HG02885 (cell line): ENCODE measurements around the gene OTOG.

ENCODE experiments used
- ATAC-seq: cut with Tn5 transposase; IDR thresholded peaks from one replicate; pipeline ENCODE4 v1.9.1; 2021; ENCODE audit warnings: mild to moderate bottlenecking; ENCODE audit not compliant: unreplicated experiment, poor library complexity

The OTOG gene

DNA sequence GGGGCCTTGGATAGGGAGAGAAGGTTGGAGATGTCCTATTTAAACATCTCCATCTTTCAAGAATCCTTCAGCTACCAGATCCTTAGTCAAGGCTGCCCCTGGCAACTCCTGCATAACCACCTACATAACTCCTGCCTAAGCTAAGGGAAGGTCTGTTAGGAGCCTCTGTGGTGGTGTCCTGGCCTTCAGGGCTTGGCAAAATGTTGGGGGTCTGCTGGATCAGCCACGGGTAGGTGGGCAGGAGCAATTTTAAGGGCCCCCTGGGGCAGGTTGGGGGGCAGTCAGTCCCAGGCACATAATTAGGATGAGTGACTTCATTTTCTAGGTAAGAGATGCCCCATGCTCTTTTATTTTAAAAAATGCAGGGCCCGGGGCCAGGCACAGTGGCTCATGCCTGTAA lies 28.7 kb upstream of the OTOG start:
- no peak for ATAC-seq

DNA sequence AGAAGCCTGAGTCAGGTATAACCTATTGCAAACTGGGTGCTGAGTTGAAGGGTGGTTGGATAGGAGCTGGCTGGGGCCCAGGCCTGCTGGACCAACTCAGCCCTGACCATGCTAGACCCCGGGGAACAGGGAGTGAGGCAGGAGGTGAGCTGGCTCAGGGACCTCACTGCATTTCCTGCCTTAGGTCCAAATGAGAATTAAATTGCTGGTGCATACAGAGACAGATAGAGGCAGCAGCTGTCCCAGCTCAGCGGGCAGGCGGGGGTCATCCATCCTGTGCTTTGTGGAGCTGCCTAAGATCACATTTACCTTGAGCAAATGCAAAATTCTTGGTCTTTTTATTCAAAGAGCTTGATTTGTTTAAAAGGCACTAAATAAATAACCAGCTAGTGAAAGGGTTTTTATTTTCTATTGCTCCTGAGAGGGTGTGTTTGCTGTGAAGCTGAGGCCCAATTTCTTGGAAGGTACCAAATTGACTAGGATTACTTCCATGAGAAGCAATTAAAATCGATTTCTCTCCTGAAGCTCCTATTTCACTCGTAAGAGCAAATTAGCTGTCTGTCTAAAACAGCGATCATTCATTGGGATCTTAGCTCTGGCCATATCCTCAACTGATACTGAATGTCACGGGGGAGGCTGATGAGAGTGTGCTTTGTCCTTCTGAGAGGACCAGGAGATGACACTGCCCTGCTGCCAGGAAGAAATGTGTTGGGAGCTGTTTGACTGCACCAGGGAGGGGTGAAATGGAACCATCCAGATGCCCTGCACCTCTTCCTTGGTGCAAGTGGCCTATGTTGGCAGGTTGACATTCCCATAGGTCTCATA lies 27.8 kb upstream of the OTOG start:
- no peak for ATAC-seq

DNA sequence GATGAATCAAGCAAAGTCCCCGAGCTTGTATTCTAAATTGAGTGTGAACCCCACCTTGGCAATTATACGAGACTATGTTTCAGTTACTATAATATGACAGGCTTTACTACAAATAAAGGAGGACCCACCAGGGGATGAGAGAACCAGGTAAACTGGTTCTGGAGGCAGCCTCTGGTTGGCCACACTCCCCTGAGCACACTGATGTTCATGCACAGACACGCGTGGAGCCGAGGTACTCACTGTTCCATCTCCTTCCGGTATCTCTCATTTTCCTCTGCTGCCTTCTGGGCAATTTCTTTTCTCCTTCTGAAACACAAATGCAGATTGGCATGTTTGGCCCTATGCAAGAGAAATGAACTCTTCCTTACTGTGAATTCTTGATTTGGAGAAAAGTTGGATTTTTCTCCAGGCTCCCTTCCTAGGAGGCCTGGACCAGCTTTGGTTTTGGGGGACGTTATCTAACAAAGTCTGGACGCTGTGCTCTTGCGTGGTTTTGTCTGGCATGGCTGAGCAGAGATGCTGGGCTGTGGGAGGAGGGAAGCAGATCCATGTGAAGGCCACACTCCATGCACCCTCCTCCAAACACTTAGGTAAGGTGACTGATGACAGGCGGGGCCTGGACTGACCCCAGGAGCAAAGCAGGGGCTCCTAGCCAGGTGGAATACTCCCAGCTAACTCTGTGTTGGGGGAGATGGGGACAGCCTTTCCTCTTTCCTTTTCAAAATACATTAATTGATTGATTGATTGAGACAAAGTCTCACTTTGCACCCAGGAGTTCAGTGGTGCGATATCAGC lies 25.8 kb upstream of the OTOG start:
- no peak for ATAC-seq

DNA sequence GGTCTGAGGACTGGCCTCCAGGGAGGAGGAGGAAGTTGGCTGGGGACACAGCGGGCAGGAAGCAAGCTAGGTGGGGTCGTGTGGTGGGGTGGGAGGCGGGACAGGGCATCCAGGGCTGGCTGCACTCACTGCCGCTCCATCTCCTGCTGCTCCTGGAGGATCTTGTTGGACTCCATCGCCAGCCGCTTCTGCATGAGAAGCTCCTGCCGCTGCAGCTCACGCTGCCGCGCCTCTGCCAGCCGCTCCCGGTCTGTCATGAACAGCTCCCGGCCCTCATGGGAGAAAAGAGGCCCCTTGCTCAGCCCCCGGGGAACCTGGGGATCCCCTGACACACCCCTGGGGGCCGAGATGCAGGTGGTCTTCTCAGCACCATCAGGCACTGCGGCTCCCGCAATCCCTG lies 24.4 kb upstream of the OTOG start:
- ATAC-seq, result no peak

DNA sequence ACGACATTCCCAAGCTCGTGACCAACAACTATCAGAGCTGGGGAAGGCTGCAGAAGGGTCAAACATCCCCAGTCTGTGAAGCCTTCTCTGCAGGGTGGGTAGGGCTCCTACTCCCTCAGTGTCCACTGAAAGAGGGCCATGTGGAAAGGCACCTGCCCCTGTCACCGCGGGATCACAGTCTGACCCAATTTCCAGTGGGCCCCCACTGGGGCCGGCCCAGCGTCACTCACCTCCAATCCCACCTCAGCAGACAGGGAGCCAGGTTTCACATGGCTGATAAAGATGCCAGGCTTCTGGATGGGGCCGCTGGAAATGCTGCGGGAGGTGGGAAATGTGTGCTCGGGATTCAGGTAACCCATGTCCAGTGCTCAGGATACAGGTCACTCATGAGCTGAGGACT lies 22.8 kb upstream of the OTOG start:
- ATAC-seq, result no peak

DNA sequence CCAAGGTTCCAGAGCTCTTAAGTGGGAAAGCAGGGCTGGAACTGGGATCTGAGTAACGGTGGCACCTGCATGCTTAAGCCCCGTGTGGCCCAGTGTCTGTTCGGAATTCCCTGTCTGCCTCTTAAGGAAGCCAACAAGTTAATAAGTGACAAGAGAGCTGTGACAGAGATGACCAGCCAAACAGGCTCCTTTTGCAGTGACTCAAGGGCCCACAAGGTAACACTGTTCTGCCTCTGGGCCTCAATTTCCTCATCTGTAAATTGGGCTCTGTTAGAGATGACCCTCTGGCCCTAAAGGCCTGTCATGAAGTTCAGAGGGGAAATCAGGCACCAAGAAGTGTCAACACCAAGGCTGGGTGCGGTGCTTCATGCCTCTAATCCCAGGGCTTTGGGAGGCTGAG lies 21.5 kb upstream of the OTOG start:
- no peak for ATAC-seq

DNA sequence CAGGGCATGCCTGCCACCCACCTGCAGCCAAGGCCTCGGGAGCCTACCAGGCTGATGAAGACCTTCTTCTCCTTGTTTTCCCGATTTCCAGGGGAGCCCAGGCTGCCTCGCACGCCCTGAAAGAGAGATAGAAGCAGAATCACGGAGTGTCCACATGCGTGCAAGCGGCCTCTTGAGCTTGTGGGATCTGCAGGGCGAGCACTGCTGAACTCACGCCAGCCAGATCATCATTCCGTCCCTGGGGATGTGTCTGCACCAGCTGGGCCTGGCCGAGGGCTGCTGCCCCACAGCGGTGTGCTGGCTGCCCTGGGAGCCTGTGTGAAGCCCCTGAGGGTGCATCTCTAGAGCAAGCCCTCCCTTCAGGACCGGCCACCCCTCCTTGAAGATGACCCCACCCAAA lies 20.7 kb upstream of the OTOG start:
- no peak for ATAC-seq

DNA sequence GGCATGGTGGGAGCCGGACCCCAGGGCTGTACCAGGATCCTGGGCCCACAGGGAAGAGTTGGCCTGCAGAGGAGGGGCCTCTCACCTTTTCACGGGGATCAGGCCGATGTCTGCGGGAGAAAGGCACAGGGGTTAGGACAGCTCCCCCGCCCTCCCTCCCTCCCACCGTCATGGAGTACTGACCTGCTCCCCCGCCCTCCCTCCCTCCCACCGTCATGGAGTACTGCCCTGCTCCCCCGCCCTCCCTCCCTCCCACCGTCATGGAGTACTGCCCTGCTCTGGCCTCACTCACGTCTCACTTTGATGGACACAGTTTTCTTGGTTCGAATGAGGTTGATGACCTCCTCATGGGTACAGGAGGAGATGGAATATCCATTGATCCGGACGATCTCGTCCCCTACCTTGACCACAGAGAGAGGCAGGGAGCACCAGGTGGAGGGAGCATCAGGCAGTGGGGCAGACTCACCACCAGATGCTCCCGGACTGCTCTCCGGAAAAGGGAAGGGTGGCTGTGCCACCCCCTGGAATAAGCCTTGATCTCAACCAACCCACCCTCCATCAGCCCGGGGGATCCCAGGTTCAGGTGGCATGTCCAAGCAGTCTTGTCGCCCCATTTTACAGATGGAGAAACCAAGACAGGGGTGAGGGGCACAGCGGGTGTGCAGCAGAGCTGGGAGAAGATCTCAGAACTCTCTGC lies 20.0 kb upstream of the OTOG start:
- no peak for ATAC-seq

DNA sequence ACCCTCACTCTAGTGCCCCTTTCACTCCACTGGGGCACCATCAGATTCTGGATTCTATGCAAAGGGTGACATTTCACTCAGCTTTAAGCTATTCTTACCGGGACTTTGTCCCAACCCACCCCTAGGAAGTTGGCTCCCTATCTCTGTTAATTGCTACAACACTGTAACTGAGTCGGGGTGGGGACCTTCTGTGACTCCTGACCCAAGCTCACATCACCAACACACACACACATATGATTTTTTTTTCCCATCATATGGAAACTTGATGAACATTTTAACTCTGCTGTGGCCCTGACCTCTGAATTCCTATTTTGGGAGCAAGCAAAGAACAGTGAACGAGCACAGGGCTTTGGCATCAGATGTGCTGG lies 19.4 kb upstream of the OTOG start:
- no peak for ATAC-seq

DNA sequence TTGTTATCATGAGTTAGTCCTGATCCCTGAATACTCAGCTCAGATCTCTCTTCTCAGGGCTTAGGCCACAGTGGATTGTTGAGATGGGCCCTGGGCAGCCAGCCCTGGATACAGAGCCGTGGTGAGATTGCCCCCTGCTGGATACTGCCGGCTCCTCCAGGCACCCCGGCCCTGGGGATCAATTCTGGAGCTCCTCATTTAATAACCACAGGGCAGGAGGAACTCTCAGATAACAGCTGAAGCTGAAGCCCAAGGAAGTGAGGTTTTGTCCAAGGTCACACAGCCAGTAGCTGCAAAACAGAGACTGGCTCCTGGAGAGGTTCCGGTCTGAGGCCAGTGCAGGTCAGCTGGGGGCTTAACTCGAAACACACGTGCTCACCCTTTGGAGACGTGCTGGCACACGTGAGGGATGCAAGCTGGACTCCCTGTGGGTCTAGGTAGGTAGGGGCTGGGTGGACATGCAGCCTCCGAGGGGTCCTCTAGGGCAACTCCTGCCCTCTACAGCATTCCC lies 18.8 kb upstream of the OTOG start:
- ATAC-seq, result peak; percentile 89

DNA sequence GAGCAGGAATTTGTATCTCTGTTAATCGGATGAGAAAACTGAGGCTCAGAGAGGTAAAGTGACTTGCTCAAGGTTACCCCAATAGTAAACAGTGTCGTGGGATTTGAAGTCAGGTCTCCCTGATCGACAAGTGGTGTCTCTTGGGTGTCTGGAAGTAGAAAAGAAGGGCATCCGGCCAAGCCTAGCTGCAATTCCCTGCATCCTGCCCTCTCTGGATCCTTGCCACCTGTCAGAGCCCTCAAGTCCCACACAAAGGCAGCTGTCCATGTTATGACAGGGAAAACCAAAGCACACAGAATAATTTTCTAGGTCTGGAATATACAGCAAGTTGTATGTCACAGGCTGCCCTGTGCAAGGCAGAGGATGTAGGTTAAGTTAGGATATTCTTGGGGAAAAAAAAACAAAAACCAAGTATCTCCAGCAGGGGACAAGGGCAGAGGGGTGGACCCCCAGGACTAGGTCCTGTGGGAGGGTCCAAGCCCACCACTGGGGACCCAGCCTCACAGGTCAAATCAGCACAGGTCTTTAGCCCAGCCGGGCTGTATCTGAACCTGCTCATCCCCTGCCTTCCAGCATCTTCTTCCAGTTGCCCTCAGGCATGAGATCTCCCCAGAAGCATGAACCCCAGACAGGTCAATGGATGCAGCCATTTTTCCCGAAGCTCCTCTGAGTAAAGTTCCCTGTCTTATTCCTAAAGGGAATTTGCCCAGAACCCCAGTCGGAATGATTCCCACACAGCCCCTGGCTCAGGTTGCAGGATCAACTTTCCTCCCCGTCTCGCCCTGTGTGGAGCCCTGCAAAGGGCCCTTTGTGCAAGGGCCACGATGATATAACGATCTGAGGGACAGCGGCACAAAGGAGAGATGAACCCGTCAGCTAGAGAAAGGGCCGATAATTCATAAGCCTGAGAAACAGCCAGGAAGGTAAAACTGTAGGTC lies 17.9 kb upstream of the OTOG start:
- ATAC-seq, result no peak

DNA sequence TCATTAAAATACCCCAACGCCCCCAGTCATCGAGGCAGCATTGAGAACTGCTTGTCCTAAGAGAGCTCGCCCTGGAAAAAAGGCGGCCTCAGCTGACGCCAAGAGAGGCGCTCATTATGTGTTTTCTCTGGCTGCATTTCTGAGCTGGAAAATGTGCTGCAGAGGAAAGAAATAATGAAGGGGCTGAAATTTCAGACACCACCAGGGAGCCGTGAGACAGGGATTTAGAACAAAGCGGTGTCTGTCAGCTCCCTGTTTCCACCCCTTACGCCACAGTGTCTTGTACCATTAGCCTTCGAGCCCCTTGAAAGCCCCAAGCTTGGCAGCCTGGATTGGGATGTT lies 17.2 kb upstream of the OTOG start:
- no peak for ATAC-seq

DNA sequence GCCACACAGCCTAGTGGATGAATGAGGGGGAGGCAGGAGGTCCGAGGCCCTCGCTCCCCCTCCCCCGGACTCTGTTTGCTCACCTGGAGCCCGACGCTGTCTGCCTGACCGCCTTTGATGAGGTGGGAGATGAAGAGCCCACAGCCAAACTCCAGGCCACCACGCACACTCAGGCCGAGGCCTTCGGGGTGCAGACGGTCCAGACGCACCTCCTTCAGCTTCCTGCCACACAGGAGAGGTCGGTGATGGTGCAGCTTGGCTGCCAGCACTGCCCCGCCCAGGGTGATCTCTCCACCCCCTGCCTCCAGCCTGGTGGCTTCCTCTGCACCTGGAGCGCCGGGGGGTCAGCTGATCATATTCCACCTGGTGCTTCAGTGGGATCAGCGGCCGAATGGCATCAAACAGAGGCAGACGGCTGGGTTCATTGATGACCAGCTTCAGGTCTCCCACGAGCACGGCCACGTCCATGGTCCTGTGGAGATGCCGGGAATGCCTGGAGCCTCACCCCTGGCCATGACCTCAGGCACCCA lies 15.9 kb upstream of the OTOG start:
- ATAC-seq, result no peak

DNA sequence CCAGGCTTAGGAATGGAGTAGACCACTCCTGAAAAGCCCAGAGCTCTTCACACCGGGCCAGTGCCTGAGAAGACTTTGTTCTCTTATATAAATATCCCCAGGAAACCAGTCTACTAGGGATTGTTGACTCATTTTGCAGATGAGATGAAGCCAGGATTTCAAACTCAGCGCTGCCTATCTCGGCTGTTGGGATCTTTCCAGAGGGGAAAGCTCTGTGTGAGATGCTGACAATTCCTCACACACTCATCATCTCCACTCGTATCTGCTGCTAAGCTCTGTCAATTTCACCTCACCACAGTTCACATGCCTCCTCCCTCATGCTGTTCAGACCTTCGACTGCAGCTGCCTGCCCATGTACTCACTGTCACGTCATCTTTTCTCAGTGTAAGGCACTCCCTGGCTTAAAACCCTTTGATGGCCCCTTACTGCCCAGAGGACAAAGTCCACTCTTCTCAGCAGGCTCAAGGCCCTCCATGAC lies 15.4 kb upstream of the OTOG start:
- ATAC-seq, result no peak

DNA sequence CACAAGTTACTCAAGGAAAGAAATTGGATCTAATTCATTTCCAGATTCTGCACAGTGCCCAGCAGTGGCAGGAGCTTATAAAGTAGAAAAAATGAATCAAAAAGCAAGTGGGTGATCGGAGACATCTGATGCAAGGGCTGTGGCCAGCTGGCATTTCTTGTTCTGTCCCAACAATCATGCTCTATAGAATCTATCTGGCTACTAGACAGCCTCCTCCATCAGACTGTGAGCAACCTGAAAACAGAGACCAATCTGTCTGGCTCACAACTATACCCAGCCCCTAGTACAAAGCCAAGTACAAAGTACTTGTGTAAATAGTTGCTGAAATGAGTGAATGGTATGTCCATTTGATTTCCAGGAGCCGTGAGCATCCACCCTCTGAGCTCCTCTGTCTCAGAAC lies 14.3 kb upstream of the OTOG start:
- ATAC-seq, result no peak

DNA sequence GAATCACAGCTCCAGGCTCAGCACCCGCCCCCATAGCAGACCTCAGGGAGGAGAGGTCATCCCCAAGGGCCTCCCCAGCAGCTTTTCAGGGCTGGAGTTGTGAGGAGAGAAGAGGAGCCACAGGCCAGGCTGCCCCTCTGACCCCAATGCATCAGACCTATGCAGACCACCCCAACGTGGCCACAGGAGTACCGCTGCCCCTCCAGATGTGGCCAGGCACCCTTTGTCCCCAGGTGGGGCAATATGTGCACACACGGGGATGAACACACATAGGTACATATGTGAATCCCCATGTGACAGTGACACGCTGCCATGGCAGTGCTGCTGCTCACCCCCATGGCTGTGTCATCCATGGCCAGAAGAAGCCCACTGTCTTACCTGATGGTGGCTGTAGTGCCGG lies 13.7 kb upstream of the OTOG start:
- ATAC-seq, result no peak

DNA sequence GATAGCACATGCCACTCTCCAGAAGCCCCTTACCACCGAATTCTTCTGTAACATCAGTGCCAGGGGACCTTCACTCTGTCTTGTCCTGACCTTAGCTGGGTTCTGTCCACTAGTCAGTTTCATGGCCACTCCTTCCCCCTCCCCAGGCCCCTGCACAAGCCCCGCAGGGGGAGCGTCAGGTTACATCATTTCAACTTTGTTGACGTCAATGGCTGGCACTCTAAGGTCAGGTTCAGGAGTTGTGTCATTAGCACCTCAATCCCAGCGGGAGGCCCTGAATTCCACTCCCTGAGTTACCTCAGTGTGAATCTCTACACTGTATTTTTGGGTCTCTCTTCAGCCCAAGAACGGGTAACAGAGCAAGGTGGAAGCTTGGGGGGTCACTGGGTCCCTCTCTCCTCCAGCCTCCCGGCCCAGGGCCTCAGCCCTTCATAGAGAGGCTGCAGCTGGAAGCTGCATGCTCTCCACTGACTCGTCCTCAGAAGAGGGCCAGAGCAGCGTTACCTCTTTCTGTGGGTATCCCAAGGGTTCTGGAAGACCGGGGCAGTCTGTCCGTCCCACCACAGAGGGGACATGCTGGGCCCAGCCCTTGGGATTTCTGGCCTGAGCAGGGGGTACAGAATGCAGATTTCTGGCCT lies 13.2 kb upstream of the OTOG start:
- no peak for ATAC-seq

DNA sequence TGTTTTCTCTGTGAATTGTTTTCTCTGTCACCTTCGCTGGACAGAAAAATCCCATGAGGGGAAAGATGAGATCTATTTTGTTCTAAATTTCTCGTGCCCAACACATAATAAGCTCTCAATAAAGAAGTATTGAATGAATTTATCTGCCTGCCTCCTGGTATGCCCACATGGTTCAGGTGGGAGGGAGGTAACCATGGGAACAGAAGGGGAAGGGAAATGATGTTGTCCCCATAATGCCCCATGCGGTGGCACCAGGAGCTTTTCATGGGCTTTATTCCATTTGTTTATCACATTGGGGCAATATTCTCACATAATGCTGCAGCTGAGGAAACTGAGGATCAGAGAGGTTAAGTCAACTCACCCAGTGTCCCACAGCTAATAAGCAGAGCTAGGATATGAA lies 11.6 kb upstream of the OTOG start:
- no peak for ATAC-seq

DNA sequence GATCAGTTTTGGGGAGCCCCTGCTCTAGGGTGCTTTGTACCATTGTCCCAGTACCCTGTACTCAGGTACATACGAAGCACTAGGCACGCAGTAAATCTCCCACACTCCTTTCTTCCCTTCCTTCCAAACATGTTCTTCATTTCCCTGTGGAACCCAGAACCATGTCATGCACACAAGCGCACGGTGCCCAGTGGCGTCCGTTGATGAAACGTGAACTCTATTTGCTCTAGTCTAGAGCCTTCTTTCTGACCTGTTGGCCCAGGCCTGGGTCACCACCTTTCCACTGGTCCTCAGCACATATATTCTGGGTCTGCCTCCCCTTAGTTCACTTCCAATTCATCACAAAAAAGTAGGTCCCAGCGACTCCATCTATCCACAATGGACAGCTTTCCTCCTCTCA lies 9.8 kb upstream of the OTOG start:
- no peak for ATAC-seq
